GM23248 (cell line): Measurements from ENCODE around the gene MYL4. TPM values are rescaled to one million over a fixed set of nuclear protein-coding genes. Genes with fewer than 3 reads are reported as not detected.

ENCODE experiments used
- DNase-seq: peaks from one replicate; pipeline ENCODE4 v3.0.0-alpha.2; 2015
- H2AFZ ChIP-seq: fragments of 200-600 bp; sonication (generic); 2 replicates; pipeline ENCODE4 v1.6.1; 2016; ENCODE audit warnings: antibody characterized with exemption
- H3F3A ChIP-seq: fragments of 200-600 bp; sonication (generic); 2 replicates; pipeline ENCODE4 v1.6.1; 2016; ENCODE audit warnings: mild to moderate bottlenecking, antibody characterized with exemption, mixed run types; ENCODE audit not compliant: insufficient read depth
- H3K27ac ChIP-seq: fragments of 200-600 bp; sonication (generic); 2 replicates; pipeline ENCODE4 v1.5.1; 2016; ENCODE audit warnings: mild to moderate bottlenecking
- H3K27me3 ChIP-seq: fragments of 200-600 bp; sonication (generic); replicated peaks from 2 replicates; pipeline ENCODE4 v1.6.1; 2016; ENCODE audit warnings: mild to moderate bottlenecking; ENCODE audit not compliant: insufficient read depth
- H3K36me3 ChIP-seq: fragments of 200-600 bp; sonication (generic); 2 replicates; pipeline ENCODE4 v1.6.1; 2016; ENCODE audit warnings: low read depth, mild to moderate bottlenecking
- H3K4me1 ChIP-seq: fragments of 200-600 bp; sonication (generic); 2 replicates; pipeline ENCODE4 v1.6.1; 2016; ENCODE audit warnings: mild to moderate bottlenecking; ENCODE audit not compliant: insufficient read depth
- H3K4me2 ChIP-seq: fragments of 200-600 bp; sonication (generic); one replicate; pipeline ENCODE4 v1.6.1; 2016; ENCODE audit warnings: mild to moderate bottlenecking; ENCODE audit not compliant: unreplicated experiment
- H3K4me3 ChIP-seq: fragments of 200-600 bp; sonication (generic); 2 replicates; pipeline ENCODE4 v1.5.1; 2016; ENCODE audit warnings: mild to moderate bottlenecking
- H3K79me2 ChIP-seq: fragments of 200-600 bp; sonication (generic); 2 replicates; pipeline ENCODE4 v1.6.1; 2016; ENCODE audit warnings: mild to moderate bottlenecking; ENCODE audit not compliant: insufficient read depth
- H3K9ac ChIP-seq: fragments of 200-600 bp; sonication (generic); 2 replicates; pipeline ENCODE4 v1.6.1; 2016; ENCODE audit warnings: mild to moderate bottlenecking
- H3K9me2 ChIP-seq: fragments of 200-600 bp; sonication (generic); 2 replicates; pipeline ENCODE4 v1.6.1; 2016; ENCODE audit warnings: mixed run types, mild to moderate bottlenecking, moderate library complexity; ENCODE audit not compliant: insufficient read depth
- H3K9me3 ChIP-seq: fragments of 200-600 bp; sonication (generic); one replicate; pipeline ENCODE4 v1.6.1; 2017; ENCODE audit warnings: low read depth
- H4K20me1 ChIP-seq: fragments of 200-600 bp; sonication (generic); 2 replicates; pipeline ENCODE4 v1.6.0; 2016; ENCODE audit not compliant: insufficient read depth
- EZH2 ChIP-seq: fragments of 200-600 bp; sonication (generic); IDR thresholded peaks from 2 replicates; pipeline ENCODE4 v1.6.1; 2018; ENCODE audit warnings: antibody characterized with exemption, mild to moderate bottlenecking; ENCODE audit not compliant: insufficient read depth, poor library complexity, severe bottlenecking
- EZH2phosphoT487 ChIP-seq: fragments of 200-600 bp; sonication (generic); IDR thresholded peaks from 2 replicates; pipeline ENCODE4 v1.6.1; 2018; ENCODE audit warnings: antibody characterized with exemption, moderate library complexity, mild to moderate bottlenecking, low read depth; ENCODE audit not compliant: insufficient read depth
- WGBS, 2 experiments: methylation state at CpG; one replicate each; pipeline ENCODE4 v1.1.6; 2015 to 2017; ENCODE audit warnings: low lambda C conversion rate in 2 of 2, low coverage in 1 of 2; ENCODE audit errors: missing lambda C conversion rate in 2 of 2; 5-methylcytosine and 5-hydroxymethylcytosine counted together
- in situ Hi-C: fragments of 300-500 bp; cut with MboI; formaldehyde crosslinking; loops from 2 replicates; pipeline ENCODE4 v1.15.0; 2020
- polyA plus RNA-seq: library from polyadenylated mRNA; unstranded; fragments of >200 nt; fragmentation: Nextera tagmentation; extraction: Ambion mirVana; gene quantifications from 2 replicates; pipeline ENCODE4 v1.2.1, GENCODE V29; 2016
- total RNA-seq: library from RNA; depleted of rRNA; stranded (reverse); fragments of >200 nt; shearing (Covaris generic); gene quantifications from 2 replicates; pipeline ENCODE4 v1.2.3, GENCODE V29; 2014

The MYL4 gene
- total and polyA plus RNA-seq, 2 experiments from 2014 or later, result not detected

- Histone ChIP-seq H3K9me2 (no peaks in the 10 kb centered on the region), H3K36me3 (no peaks in the 10 kb centered on the region), H3K9ac (no peak overlapping the region), H2AFZ (no peak overlapping the region), H3K4me1 (no peaks in the 10 kb centered on the region), H3K4me2 (no peak overlapping the region), H3K27ac (no peak overlapping the region), H3K9me3 (no peaks in the 10 kb centered on the region), H4K20me1 (no peaks in the 10 kb centered on the region), H3K79me2 (no peaks in the 10 kb centered on the region), H3K4me3 (no peak overlapping the region), H3K27me3 (no peaks in the 10 kb centered on the region), H3F3A (no peaks in the 10 kb centered on the region)
- no peak for DNase-seq
- TF ChIP-seq EZH2phosphoT487, result no peak
- no peak for TF ChIP-seq EZH2
- in situ Hi-C loops, result no loop called here
- WGBS, 2 experiments, result 85 to 86% methylated on average over 6 of the region's 6 CpGs
These were observed 9.8 kb downstream of the MYL4 start for GRCh38 chr17:47218896-47219430.

GRCh38 chr17:47219621-47220475 lies 10.7 kb downstream of the MYL4 start:
- Histone ChIP-seq H3K4me1 (peaks cover 3% of the 10 kb centered on the region), H3K4me2 (no peak overlapping the region), H3F3A (no peaks in the 10 kb centered on the region), H3K27me3 (no peaks in the 10 kb centered on the region), H3K79me2 (no peaks in the 10 kb centered on the region), H4K20me1 (no peaks in the 10 kb centered on the region), H3K4me3 (no peak overlapping the region), H3K9ac (no peak overlapping the region), H3K9me3 (no peaks in the 10 kb centered on the region), H3K9me2 (no peaks in the 10 kb centered on the region), H3K27ac (no peak overlapping the region), H3K36me3 (no peaks in the 10 kb centered on the region), H2AFZ (no peak overlapping the region)
- no peak for TF ChIP-seq EZH2phosphoT487
- in situ Hi-C loops, result no loop called here
- no peak for DNase-seq
- WGBS, 2 experiments, result 91 to 93% methylated on average over 21 of the region's 21 CpGs

GRCh38 chr17:47220531-47220999 lies 11.4 kb downstream of the MYL4 start:
- Histone ChIP-seq H3K27ac (no peak overlapping the region), H3K4me1 (peaks cover 10% of the 10 kb centered on the region), H3K4me3 (no peak overlapping the region), H4K20me1 (no peaks in the 10 kb centered on the region), H3K9me2 (no peaks in the 10 kb centered on the region), H3K9me3 (no peaks in the 10 kb centered on the region), H3K79me2 (no peaks in the 10 kb centered on the region), H2AFZ (no peak overlapping the region), H3F3A (peaks cover 2% of the 10 kb centered on the region; the same call in 1 of the 2 replicates), H3K9ac (no peak overlapping the region), H3K27me3 (no peaks in the 10 kb centered on the region), H3K36me3 (no peaks in the 10 kb centered on the region), H3K4me2 (no peak overlapping the region)
- no peak for TF ChIP-seq EZH2
- TF ChIP-seq EZH2phosphoT487, result no peak
- no peak for DNase-seq
- in situ Hi-C loops, result no loop called here
- 67 to 70% methylated on average over 7 of the region's 7 CpGs for WGBS, 2 experiments

- Histone ChIP-seq H3K27me3 (no peaks in the 10 kb centered on the region), H4K20me1 (no peaks in the 10 kb centered on the region), H3K4me1 (peaks cover 16% of the 10 kb centered on the region), H2AFZ (no peak overlapping the region), H3K9ac (no peak overlapping the region), H3K9me3 (no peaks in the 10 kb centered on the region), H3F3A (peaks cover 8% of the 10 kb centered on the region), H3K36me3 (no peaks in the 10 kb centered on the region), H3K79me2 (no peaks in the 10 kb centered on the region), H3K9me2 (no peaks in the 10 kb centered on the region), H3K27ac (no peak overlapping the region), H3K4me2 (no peak overlapping the region), H3K4me3 (no peak overlapping the region)
- in situ Hi-C loops, result no loop called here
- no peak for TF ChIP-seq EZH2phosphoT487
- TF ChIP-seq EZH2, result no peak
- 86 to 87% methylated on average over 6 of the region's 6 CpGs for WGBS, 2 experiments
- DNase-seq, result no peak
These were observed 12.0 kb downstream of the MYL4 start for GRCh38 chr17:47221154-47221553.
